ENCODE results near the gene SP4. TPM values are rescaled to one million over a fixed set of nuclear protein-coding genes. Genes with fewer than 3 reads are reported as not detected.

SP4 gene
- total and polyA plus RNA-seq, 2 of the 4 experiments (the other 2 are of a cell fraction): 0.97 to 5.9 TPM

- dilution Hi-C loops (cut with HindIII; ENCODE audit: low sequenced_read_pairs, unreplicated experiment) (no loop called here), in situ Hi-C loops (cut with MboI; ENCODE audit: low sequenced_read_pairs) (no loop called here), intact Hi-C loops (cut with micrococcal nuclease) (no loop called here)
- H3K27ac ChIP-seq (ENCODE audit: insufficient read depth, low read length): no peak overlapping the region
- no peaks in the 10 kb centered on the region for H3K4me1 ChIP-seq (ENCODE audit: control insufficient read depth, insufficient read depth, low read length)
- no peak overlapping the region for H3K56ac ChIP-seq (ENCODE audit: extremely low read depth, insufficient read depth, low read length)
- H3K27me3 ChIP-seq (ENCODE audit: control insufficient read depth, insufficient read depth, low read length): no peaks in the 10 kb centered on the region
- no peak overlapping the region for H2AK5ac ChIP-seq (ENCODE audit: low read depth, low read length)
- no CpG with 5 or more reads among the region's 1 CpG for WGBS, 2 experiments (ENCODE audit: extremely low coverage in 2 of 2, insufficient read length in 1 of 2)
- H4K8ac ChIP-seq (ENCODE audit: low read depth in 2 of 2, low read length in 2 of 2): no peak overlapping the region
- H3K4me3 ChIP-seq (ENCODE audit: insufficient read depth, low read depth, low read length): no peak overlapping the region
- no peak overlapping the region for H3K9ac ChIP-seq (ENCODE audit: low read depth, low read length)
- H3K9me3 ChIP-seq (ENCODE audit: control insufficient read depth, insufficient read depth, low read length): peaks cover 3% of the 10 kb centered on the region; the same call in 1 of the 2 replicates
- H3K23ac ChIP-seq (ENCODE audit: low read depth, low read length): no peak overlapping the region
- BruUV-seq (replicated peaks): no TSS peak
- H3K79me1 ChIP-seq (ENCODE audit: low read depth in 1 of 2, low read length in 2 of 2): no peaks in the 10 kb centered on the region
- H2BK5ac ChIP-seq (ENCODE audit: low read depth, low read length, poor library complexity, severe bottlenecking): no peak overlapping the region
- no peaks in the 10 kb centered on the region for H4K20me1 ChIP-seq (ENCODE audit: insufficient read depth, low read length)
- TF ChIP-seq RFX5 (IDR thresholded peaks at IDR 0.05; ENCODE audit: low read depth, low read length): no peak
- no peak for TF ChIP-seq MXI1 (IDR thresholded peaks at IDR 0.05; ENCODE audit: borderline replicate concordance, low read depth, low read length)
- TF ChIP-seq CEBPB (IDR thresholded peaks at IDR 0.05; ENCODE audit: low read depth, low read length): no peak
- no peak for TF ChIP-seq FOS (IDR thresholded peaks at IDR 0.05; ENCODE audit: low read depth, low read length)
- TF ChIP-seq POLR2A (IDR thresholded peaks at IDR 0.05; ENCODE audit: low read depth, low read length): no peak
- TF ChIP-seq RCOR1 (IDR thresholded peaks at IDR 0.05; ENCODE audit: insufficient replicate concordance, low read length): no peak
- TF ChIP-seq MAFK (IDR thresholded peaks at IDR 0.05; ENCODE audit: low read depth, low read length): no peak
- no peak for TF ChIP-seq NFE2L2 (IDR thresholded peaks at IDR 0.05; ENCODE audit: low read depth, low read length)
- no peak for TF ChIP-seq BHLHE40 (IDR thresholded peaks at IDR 0.05; ENCODE audit: low read depth, low read length)
- TF ChIP-seq, protein P1, sequence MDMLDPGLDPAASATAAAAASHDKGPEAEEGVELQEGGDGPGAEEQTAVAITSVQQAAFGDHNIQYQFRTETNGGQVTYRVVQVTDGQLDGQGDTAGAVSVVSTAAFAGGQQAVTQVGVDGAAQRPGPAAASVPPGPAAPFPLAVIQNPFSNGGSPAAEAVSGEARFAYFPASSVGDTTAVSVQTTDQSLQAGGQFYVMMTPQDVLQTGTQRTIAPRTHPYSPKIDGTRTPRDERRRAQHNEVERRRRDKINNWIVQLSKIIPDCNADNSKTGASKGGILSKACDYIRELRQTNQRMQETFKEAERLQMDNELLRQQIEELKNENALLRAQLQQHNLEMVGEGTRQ (IDR thresholded peaks at IDR 0.05; ENCODE audit: low read depth, low read length): no peak
- no peak for TF ChIP-seq MAZ (IDR thresholded peaks at IDR 0.05; ENCODE audit: borderline replicate concordance, low read depth, low read length)
- TF ChIP-seq, protein P2, sequence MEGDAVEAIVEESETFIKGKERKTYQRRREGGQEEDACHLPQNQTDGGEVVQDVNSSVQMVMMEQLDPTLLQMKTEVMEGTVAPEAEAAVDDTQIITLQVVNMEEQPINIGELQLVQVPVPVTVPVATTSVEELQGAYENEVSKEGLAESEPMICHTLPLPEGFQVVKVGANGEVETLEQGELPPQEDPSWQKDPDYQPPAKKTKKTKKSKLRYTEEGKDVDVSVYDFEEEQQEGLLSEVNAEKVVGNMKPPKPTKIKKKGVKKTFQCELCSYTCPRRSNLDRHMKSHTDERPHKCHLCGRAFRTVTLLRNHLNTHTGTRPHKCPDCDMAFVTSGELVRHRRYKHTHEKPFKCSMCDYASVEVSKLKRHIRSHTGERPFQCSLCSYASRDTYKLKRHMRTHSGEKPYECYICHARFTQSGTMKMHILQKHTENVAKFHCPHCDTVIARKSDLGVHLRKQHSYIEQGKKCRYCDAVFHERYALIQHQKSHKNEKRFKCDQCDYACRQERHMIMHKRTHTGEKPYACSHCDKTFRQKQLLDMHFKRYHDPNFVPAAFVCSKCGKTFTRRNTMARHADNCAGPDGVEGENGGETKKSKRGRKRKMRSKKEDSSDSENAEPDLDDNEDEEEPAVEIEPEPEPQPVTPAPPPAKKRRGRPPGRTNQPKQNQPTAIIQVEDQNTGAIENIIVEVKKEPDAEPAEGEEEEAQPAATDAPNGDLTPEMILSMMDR (conservative IDR thresholded peaks at IDR 0.05; ENCODE audit: low read depth, low read length): no peak
- TF ChIP-seq CHD1 (IDR thresholded peaks at IDR 0.05; ENCODE audit: low read depth, low read length): no peak
- TF ChIP-seq, protein P3, sequence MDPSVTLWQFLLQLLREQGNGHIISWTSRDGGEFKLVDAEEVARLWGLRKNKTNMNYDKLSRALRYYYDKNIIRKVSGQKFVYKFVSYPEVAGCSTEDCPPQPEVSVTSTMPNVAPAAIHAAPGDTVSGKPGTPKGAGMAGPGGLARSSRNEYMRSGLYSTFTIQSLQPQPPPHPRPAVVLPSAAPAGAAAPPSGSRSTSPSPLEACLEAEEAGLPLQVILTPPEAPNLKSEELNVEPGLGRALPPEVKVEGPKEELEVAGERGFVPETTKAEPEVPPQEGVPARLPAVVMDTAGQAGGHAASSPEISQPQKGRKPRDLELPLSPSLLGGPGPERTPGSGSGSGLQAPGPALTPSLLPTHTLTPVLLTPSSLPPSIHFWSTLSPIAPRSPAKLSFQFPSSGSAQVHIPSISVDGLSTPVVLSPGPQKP (IDR thresholded peaks at IDR 0.05; ENCODE audit: borderline replicate concordance, low read depth, low read length): no peak
- TF ChIP-seq RAD21 (IDR thresholded peaks at IDR 0.05; ENCODE audit: low read length): no peak
- no peak for TF ChIP-seq SMC3 (IDR thresholded peaks at IDR 0.05; ENCODE audit: low read depth, low read length)
- ChIA-PET CTCF (no interaction called here), POLR2A (ENCODE audit: unreplicated experiment) (no interaction called here)
- no peak overlapping the region for H3K4me2 ChIP-seq (ENCODE audit: low read depth, low read length)
- H2BK120ac ChIP-seq (ENCODE audit: low read depth, low read length): no peak overlapping the region
- H2AFZ ChIP-seq (replicated peaks; ENCODE audit: low read length, poor library complexity): no peak overlapping the region
- H3K18ac ChIP-seq (ENCODE audit: low read depth, low read length): no peak overlapping the region
- no peak overlapping the region for H4K5ac ChIP-seq (ENCODE audit: low read depth, low read length)
- no peak for ATAC-seq (ENCODE audit: low read depth)
- DNase-seq: no peak
- no peak overlapping the region for H3K4ac ChIP-seq (ENCODE audit: low read depth, low read length)
- H2AK9ac ChIP-seq (replicated peaks; ENCODE audit: low read depth, low read length, poor library complexity): no peak overlapping the region
- no peak overlapping the region for H2BK15ac ChIP-seq (ENCODE audit: low read depth, low read length)
- no peaks in the 10 kb centered on the region for H3K36me3 ChIP-seq (ENCODE audit: control insufficient read depth, insufficient read depth, low read length)
- H2BK20ac ChIP-seq (ENCODE audit: low read depth, low read length): no peak overlapping the region
- no peaks in the 10 kb centered on the region for H3K9me1 ChIP-seq (ENCODE audit: insufficient read depth, low read length)
- H3K14ac ChIP-seq (replicated peaks; ENCODE audit: low read depth, low read length): no peak overlapping the region
- no peak overlapping the region for H4K91ac ChIP-seq (ENCODE audit: insufficient read depth, low read depth, low read length)
Observed at GRCh38 chr7:21454906-21455305, 27.0 kb downstream of the SP4 start.
